ENCODE data around the gene PRKRA.

GRCh38 chr2:178485356-178485755 is 34.4 kb upstream of the PRKRA start:
- TF ChIP-seq ZFP30 (CRISPR knock-in tag; IDR thresholded peaks at IDR 0.05) (no peak), TSHZ2 (CRISPR knock-in tag; IDR thresholded peaks at IDR 0.05) (no peak), OSR1 (CRISPR knock-in tag; IDR thresholded peaks at IDR 0.05) (no peak), BACH2 (CRISPR knock-in tag; IDR thresholded peaks at IDR 0.05; ENCODE audit: borderline replicate concordance) (no peak), TOX (CRISPR knock-in tag; IDR thresholded peaks at IDR 0.05; ENCODE audit: borderline replicate concordance) (no peak), PATZ1 (CRISPR knock-in tag; IDR thresholded peaks at IDR 0.05; ENCODE audit: borderline replicate concordance) (no peak), ZFP3 (CRISPR knock-in tag; IDR thresholded peaks at IDR 0.05) (no peak), RARB (CRISPR knock-in tag; IDR thresholded peaks at IDR 0.05) (no peak), PPARA (CRISPR knock-in tag; IDR thresholded peaks at IDR 0.05; ENCODE audit: borderline replicate concordance) (no peak)
